Motor neuron (in vitro differentiated cells): Measurements from ENCODE around the gene TTLL11. TPM values are rescaled to one million over a fixed set of nuclear protein-coding genes. Genes with fewer than 3 reads are reported as not detected.
"Not testable (repeated sequence)": the region's sequence is repeated elsewhere in the genome, so short reads cannot be mapped to it uniquely, and the experiment has no call there.

Source experiments
- ATAC-seq, 8 experiments: fragments of 200-7000 bp; cut with Tn5 transposase; replicated peaks in 6 of 8; 2 replicates each; pipeline ENCODE4 v1.8.0; 2021; ENCODE audit warnings: mild to moderate bottlenecking in 8 of 8, moderate library complexity in 8 of 8
- H3K27ac ChIP-seq, 2 donors: fragments of 250-450 bp; sonication (Bioruptor Pico); 2 replicates each; pipeline ENCODE4 v1.9.0; 2021; ENCODE audit warnings: antibody characterized with exemption in 2 of 2, mild to moderate bottlenecking in 2 of 2, moderate library complexity in 1 of 2
- H3K4me1 ChIP-seq, 2 donors: fragments of 250-450 bp; sonication (Bioruptor Pico); replicated peaks in 1 of 2; 2 replicates each; pipeline ENCODE4 v1.6.1; 2021; ENCODE audit warnings: antibody characterized with exemption in 2 of 2, mild to moderate bottlenecking in 2 of 2, moderate library complexity in 1 of 2
- H3K4me3 ChIP-seq, 5 donors: fragments of 250-450 bp; sonication (Bioruptor Pico); 2 replicates each; pipeline ENCODE4 v1.9.0; 2021; ENCODE audit warnings: antibody characterized with exemption in 5 of 5, mild to moderate bottlenecking in 5 of 5, moderate library complexity in 4 of 5
- WGBS, 10 experiments: fragments of 450-650 bp; shearing (Covaris generic); methylation state at CpG; one replicate each; pipeline ENCODE4 v1.0.0; 2022; 5-methylcytosine and 5-hydroxymethylcytosine counted together
- in situ Hi-C, 9 experiments: fragments of 400-800 bp; cut with MboI; loops; one replicate each; pipeline ENCODE4 v1.15.0; 2021; ENCODE audit warnings: low sequenced_read_pairs in 9 of 9, low pct_unique_long_range_greater_than_20kb in 2 of 9; ENCODE audit not compliant: unreplicated experiment in 9 of 9
- total RNA-seq, 8 experiments: library from RNA; unstranded; fragments of 300-600 nt; gene quantifications; 2 replicates each; pipeline versions ENCODE4 v1.2.3 to v1.2.4, GENCODE V29; 2022

TTLL11 gene
- total RNA-seq, 8 experiments from 2014 or later, result 5.7 to 16.9 (median 11.2) TPM

DNA sequence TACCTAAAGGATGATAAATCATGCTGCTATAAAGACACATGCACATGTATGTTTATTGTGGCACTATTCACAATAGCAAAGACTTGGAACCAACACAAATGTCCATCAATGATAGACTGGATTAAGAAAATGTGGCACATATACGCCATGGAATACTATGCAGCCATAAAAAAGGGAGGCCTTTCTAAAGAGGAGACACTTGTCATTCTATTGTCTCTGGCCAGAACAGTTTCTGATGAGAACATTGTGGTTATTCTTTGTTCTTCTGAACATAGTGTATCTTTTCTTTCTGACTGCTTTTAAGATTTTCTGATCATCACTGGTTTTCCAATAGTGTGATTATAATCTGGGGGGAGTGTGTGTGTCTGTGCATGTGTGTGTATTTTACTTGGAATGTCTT lies 112.4 kb downstream of the TTLL11 start:
- 83 to 100% (median 100%) methylated on average over 1 of the region's 1 CpG; no CpG with 5 or more reads in 7 of the 10 experiments for WGBS, 10 experiments
- peaks cover 9 to 17% of the 10 kb centered on the region in 2 donors for H3K4me1 ChIP-seq
- in situ Hi-C loops, result loop anchor here in 6 of 9 experiments (10.0 to 25.0 kb wide), 5 partner anchors 243 to 443 kb away; no protein-coding TSS in a partner anchor

DNA sequence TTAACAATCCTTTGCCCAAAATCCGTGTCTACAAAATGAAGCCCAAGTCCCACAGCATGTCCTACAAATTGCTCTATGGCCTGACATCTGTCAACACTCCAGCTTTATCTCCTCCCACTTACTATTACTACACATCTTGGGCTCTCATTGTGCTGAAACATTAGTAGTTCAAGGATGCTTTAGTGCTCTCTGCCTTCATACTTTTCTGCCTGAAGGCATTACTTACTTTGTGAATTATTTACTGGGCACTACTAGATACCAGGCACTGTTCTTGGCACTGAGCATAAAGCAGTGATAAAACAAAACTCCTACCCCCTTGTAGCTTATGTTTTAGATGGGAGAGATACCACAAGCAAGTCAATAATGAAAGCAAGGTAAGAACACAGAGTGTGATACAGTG lies 113.4 kb downstream of the TTLL11 start:
- in situ Hi-C loops, result loop anchor here in 6 of 9 experiments (10.0 to 25.0 kb wide), 5 partner anchors 242 to 442 kb away; no protein-coding TSS in a partner anchor
- no peak overlapping the region for H3K27ac ChIP-seq
- ATAC-seq, result no peak
- H3K4me3 ChIP-seq, result no peak overlapping the region
- 50 to 100% (median 89%) methylated on average over 1 of the region's 1 CpG; no CpG with 5 or more reads in 5 of the 10 experiments for WGBS, 10 experiments
- peaks cover 10 to 20% of the 10 kb centered on the region in 2 donors for H3K4me1 ChIP-seq

More for the DNA sequence above, 112.4 kb downstream of the TTLL11 start:
- H3K27ac ChIP-seq, ATAC-seq, H3K4me3 ChIP-seq: not testable (repeated sequence)

DNA sequence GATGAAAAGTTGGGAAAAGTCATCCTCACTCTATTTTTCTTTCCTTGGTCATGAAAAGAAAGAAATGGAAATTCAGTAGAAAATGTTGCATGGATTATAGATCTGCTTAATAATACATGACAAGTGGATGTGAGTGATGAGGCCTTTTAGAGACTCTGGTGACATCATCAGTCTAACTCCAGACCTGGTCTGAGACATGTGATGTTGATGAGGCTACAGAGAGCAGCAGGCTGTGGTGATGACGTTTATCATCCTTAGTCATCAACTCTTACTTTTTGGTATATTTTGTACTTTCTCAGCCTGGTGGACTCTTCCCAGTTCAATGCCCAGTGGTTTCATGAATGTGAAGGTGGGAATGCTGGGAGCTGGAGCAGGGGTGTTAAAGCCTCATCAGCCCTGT lies 116.4 kb downstream of the TTLL11 start:
- Histone ChIP-seq H3K4me1 (peaks cover 10 to 20% of the 10 kb centered on the region in 2 donors), H3K27ac (no peak overlapping the region), H3K4me3 (no peak overlapping the region)
- in situ Hi-C loops, result loop anchor here in 6 of 9 experiments (25.0 kb wide), 4 partner anchors 239 to 439 kb away; no protein-coding TSS in a partner anchor
- 20 to 78% (median 56%) methylated on average over 1 of the region's 1 CpG; no CpG with 5 or more reads in 5 of the 10 experiments for WGBS, 10 experiments
- ATAC-seq, result peak in 7 of 8 experiments; percentile 73 to 99 (median 96)

DNA sequence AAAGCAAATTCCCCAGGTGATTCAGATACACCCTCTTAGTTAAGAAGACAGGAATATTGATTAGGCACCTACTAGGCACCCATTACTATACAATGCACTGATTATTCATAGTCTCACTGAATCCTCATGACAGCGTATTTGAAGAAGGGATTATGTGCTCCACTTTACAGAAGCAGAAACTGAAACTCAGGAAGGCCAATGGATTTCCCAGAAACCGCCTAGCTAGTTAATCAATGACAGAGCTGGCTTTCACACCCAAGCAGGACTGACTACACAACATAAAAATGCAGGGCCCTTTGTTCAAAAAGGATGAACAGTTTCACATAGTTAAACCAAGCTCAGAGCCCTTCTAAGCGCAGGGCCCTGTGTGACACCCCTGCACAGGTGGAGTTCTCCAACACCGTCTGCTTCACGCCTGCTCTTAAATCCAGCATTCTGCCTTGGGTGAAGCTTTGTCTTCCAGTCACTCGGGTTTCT lies 117.3 kb downstream of the TTLL11 start:
- Histone ChIP-seq H3K27ac (peak overlapping the region in 1 of 2 donors; percentile 49), H3K4me3 (no peak overlapping the region), H3K4me1 (peaks cover 10 to 20% of the 10 kb centered on the region in 2 donors)
- peak in 7 of 8 experiments; percentile 64 to 77 (median 68) for ATAC-seq
- 20 to 83% (median 41%) methylated on average over 1 to 5 of the region's 6 CpGs for WGBS, 10 experiments
- in situ Hi-C loops, result loop anchor here in 6 of 9 experiments (25.0 kb wide), 4 partner anchors 239 to 439 kb away; no protein-coding TSS in a partner anchor

DNA sequence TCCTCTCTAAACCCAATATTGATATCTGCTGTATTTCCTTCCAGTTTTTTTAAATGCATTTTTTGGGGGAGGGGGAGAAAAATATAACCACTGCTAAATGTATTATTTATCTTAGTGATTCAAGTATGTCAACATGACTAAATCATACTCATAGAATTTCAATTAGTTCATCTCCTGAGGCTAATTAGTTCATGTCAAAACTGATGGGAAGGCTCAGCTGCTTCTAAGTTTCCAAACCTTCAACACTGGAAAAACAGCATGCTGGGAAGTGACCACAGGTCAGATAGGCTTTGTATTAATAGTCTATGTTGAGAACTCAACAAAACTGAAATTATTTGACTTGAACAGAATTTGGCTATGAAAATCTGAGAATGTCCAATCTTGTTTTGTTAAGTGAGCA lies 118.7 kb downstream of the TTLL11 start:
- no peak overlapping the region for H3K4me3 ChIP-seq
- ATAC-seq, result no peak
- H3K4me1 ChIP-seq, result peaks cover 10 to 20% of the 10 kb centered on the region in 2 donors
- in situ Hi-C loops, result no loop called here
- H3K27ac ChIP-seq, result no peak overlapping the region

DNA sequence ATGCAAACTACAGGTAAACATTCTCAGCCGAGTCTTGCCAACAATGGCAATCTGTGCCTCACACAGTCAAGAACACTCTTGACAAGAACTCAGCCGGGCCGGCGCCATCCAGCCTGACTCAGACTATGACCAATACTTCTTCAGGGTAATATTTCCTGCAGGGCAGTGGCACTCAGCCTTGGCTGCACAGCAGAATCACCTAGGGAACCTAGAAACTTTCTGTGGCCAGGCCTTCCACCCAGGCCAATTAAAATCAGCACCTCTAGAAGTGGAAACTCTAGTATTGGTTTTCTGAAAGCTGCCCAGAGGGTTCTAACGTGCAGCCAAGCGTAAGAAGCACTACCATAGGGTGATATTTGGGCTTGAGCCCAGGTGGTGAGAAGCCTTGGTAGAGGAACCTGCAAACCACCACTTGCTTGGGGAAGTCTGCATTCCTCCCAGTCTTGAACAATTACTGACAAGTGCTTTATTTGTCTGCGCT lies 120.6 kb downstream of the TTLL11 start:
- Histone ChIP-seq H3K4me3 (no peak overlapping the region), H3K27ac (no peak overlapping the region), H3K4me1 (peaks cover 10 to 20% of the 10 kb centered on the region in 2 donors)
- in situ Hi-C loops, result no loop called here
- 17 to 100% (median 92%) methylated on average over 1 to 6 of the region's 7 CpGs; no CpG with 5 or more reads in 3 of the 10 experiments for WGBS, 10 experiments
- peak in 1 of 8 experiments; percentile 46 for ATAC-seq

DNA sequence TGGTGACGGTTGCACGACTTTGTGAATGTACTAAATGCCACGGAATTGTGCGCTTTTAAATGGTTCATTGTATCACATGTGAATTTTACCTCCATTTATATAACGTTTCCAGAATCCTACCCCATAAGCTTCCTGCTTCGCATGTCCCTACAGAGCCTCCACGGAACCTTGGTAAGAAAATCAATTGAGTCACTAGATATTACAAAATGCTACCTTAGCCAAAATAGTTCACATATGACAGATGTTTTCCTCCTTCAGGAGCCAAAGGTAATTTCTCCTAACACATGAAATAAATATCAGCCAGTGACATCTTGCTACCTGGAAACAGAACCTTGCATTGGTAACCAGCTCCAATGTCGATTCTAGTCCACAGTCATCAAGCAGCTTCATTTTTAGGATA lies 125.1 kb downstream of the TTLL11 start:
- H3K4me1 ChIP-seq, result no peaks in the 10 kb centered on the region
- no peak for ATAC-seq
- no peak overlapping the region for H3K4me3 ChIP-seq
- WGBS, 10 experiments, result 85 to 100% (median 90%) methylated on average over 1 to 7 of the region's 8 CpGs; no CpG with 5 or more reads in 1 of the 10 experiments
- no peak overlapping the region for H3K27ac ChIP-seq
- in situ Hi-C loops, result no loop called here

DNA sequence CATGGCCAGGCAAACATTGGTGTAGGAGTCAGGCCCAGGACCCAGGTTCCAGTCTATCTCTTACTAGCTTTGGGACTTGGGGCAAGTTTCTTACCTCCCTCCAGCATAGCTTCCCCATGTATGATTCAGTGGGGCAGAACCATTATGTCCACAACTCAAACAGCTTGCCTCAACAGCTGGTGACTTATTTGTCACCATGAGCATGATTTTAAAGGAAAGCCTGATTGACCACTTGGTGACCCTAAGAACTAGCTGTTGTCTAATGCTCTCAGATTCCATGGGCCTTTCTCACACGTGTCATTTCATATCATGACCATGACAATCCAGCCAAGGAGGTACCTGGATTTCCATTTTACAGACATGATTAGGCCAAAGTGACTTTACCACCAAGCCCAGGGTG lies 126.4 kb downstream of the TTLL11 start:
- in situ Hi-C loops, result no loop called here
- 80 to 100% (median 100%) methylated on average over 1 of the region's 1 CpG; no CpG with 5 or more reads in 5 of the 10 experiments for WGBS, 10 experiments
- no peak overlapping the region for H3K27ac ChIP-seq
- no peaks in the 10 kb centered on the region for H3K4me1 ChIP-seq
- no peak overlapping the region for H3K4me3 ChIP-seq
- ATAC-seq, result no peak

DNA sequence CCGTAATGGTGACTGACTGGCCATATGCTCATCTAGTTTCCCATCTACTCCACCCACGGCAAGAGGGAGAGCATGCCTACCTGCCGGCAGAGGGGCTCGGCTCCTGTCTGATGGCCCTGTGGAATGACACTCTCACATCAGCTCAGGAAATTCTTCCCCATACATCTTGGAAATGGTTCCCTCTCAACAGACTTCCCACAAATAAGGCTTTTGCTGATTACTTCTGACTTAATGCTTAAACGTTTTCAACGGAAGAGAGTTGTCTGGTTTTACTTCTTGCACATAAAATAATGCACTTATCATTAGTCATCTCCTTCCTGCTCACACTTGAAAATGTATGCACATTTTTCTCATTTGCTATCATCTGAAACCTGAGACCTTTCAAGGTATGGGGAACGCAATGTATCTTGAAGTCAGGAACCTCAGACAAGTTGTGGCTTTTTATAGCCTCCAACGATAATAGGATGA lies 129.5 kb downstream of the TTLL11 start:
- Histone ChIP-seq H3K4me1 (no peaks in the 10 kb centered on the region), H3K27ac (no peak overlapping the region), H3K4me3 (no peak overlapping the region)
- 0 to 95% (median 76%) methylated on average over 3 to 8 of the region's 8 CpGs; no CpG with 5 or more reads in 1 of the 10 experiments for WGBS, 10 experiments
- in situ Hi-C loops, result no loop called here
- peak in 4 of 8 experiments; percentile 47 to 89 (median 72) for ATAC-seq

DNA sequence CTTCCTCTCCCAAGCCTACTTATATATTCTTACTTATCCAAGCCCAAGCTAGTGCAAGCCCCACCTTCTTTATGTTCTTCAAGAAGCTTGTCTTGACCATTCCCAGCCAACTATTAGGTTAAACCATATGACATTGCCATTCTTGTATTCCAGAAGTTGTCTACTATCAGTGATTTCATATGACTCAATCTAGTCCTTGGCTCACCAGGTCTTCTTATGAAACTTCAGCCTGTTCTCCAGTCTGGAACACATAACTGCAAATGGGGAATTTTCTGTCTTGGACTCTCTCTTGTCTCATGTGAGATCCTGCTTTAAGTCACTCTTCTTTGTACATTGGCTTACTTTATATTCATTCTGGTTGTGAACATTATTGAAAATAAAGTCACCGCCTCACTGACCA lies 130.7 kb downstream of the TTLL11 start:
- H3K27ac ChIP-seq, result no peak overlapping the region
- no peak for ATAC-seq
- H3K4me1 ChIP-seq, result no peaks in the 10 kb centered on the region
- 86 to 100% (median 100%) methylated on average over 1 of the region's 1 CpG; no CpG with 5 or more reads in 5 of the 10 experiments for WGBS, 10 experiments
- H3K4me3 ChIP-seq, result no peak overlapping the region
- in situ Hi-C loops, result no loop called here

DNA sequence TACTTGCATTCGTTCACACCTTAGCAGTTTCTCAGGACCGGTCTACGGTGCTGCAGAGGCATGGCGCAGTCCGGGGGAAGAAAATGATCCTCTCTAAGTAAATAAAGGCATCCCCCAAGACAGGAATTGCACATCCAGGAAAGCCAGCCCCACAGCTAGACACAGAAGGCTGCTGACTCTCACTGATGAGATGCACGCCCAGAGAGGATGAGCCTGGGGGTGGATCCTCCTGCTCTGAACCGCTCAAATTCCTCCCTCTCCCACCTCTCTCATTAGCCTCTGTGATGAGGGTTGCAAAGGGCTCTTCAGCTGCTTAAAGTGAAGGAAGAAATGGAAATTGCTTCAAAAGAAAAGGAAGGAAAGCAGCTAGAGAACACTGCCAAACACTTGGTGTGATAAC lies 132.4 kb downstream of the TTLL11 start:
- Histone ChIP-seq H3K27ac (no peak overlapping the region), H3K4me1 (no peaks in the 10 kb centered on the region), H3K4me3 (no peak overlapping the region)
- in situ Hi-C loops, result no loop called here
- 40 to 90% (median 80%) methylated on average over 1 to 4 of the region's 7 CpGs; no CpG with 5 or more reads in 5 of the 10 experiments for WGBS, 10 experiments
- ATAC-seq, result no peak

DNA sequence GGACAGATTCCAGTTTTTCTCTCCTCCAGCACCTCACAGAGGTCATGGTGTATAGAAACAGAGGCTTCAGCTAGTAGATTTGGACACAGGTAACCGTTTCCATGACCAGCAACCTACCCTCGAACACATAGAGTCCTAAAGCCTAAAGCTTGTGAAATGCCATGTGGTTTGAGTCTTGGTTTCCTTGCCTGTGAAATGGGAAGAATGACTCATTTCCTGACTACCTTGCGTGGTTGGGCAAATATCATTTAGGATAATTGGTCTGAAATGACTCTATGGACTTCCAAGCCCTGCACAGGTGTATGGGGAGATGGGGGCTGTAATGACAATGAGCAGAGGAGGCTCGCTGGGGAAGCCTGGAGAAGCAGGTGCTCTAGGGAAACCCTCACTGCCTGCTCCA lies 134.6 kb downstream of the TTLL11 start:
- H3K27ac ChIP-seq, result no peak overlapping the region
- H3K4me3 ChIP-seq, result no peak overlapping the region
- 69 to 100% (median 80%) methylated on average over 1 to 2 of the region's 4 CpGs; no CpG with 5 or more reads in 3 of the 10 experiments for WGBS, 10 experiments
- no peak for ATAC-seq
- in situ Hi-C loops, result no loop called here
- H3K4me1 ChIP-seq, result no peaks in the 10 kb centered on the region

DNA sequence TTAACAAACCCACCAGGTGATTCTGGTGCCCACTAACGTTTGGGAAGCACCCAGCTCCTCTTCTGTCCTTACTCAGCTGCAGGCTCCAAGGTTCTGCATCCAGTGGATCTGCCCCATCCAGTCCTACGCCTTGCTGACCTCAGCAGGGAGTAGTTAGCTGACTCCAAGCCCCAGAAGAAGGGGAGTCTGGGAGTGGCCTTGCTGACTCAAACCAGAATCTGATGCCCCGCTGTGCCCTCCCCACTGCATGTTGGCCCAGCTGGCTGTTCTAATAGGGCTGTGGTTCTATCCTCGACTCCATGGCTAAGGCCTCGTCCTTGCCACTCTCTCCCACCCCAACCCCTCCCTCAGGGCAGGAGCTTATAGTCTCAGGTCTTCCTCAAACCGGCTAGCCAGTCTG lies 136.3 kb downstream of the TTLL11 start:
- peak in 2 of 8 experiments; percentile 71 to 96 for ATAC-seq
- in situ Hi-C loops, result no loop called here
- H3K27ac ChIP-seq, result no peak overlapping the region
- H3K4me1 ChIP-seq, result no peaks in the 10 kb centered on the region
- WGBS, 10 experiments, result 17 to 100% methylated on average over 2 of the region's 6 CpGs; no CpG with 5 or more reads in 8 of the 10 experiments
- no peak overlapping the region for H3K4me3 ChIP-seq
